ENCODE data around the gene GAPDH.
A peak's percentile ranks its signal among the peaks of the same experiment; 100 is the strongest.

DNA sequence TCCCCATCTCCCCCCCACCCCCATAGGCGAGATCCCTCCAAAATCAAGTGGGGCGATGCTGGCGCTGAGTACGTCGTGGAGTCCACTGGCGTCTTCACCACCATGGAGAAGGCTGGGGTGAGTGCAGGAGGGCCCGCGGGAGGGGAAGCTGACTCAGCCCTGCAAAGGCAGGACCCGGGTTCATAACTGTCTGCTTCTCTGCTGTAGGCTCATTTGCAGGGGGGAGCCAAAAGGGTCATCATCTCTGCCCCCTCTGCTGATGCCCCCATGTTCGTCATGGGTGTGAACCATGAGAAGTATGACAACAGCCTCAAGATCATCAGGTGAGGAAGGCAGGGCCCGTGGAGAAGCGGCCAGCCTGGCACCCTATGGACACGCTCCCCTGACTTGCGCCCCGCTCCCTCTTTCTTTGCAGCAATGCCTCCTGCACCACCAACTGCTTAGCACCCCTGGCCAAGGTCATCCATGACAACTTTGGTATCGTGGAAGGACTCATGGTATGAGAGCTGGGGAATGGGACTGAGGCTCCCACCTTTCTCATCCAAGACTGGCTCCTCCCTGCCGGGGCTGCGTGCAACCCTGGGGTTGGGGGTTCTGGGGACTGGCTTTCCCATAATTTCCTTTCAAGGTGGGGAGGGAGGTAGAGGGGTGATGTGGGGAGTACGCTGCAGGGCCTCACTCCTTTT is 2.7 kb downstream of the GAPDH start:
- TF ChIP-seq SCRT1 (tag by site-specific recombination; IDR thresholded peaks at IDR 0.05; ENCODE audit: borderline replicate concordance) (no peak), HOXA7 (CRISPR knock-in tag; IDR thresholded peaks at IDR 0.05; ENCODE audit: borderline replicate concordance) (no peak), ZNF600 (tag by site-specific recombination; IDR thresholded peaks at IDR 0.05) (no peak), ZNF555 (tag by site-specific recombination; conservative IDR thresholded peaks at IDR 0.05) (no peak), PATZ1 (tag by site-specific recombination; IDR thresholded peaks at IDR 0.05) (peak; percentile 39; the same call in 1 of the 2 replicates), ZNF549 (tag by site-specific recombination; IDR thresholded peaks at IDR 0.05) (no peak), ZNF24 (tag by site-specific recombination; IDR thresholded peaks at IDR 0.05) (no peak), ZBTB21 (tag by site-specific recombination; IDR thresholded peaks at IDR 0.05) (no peak), CTCF (tag by site-specific recombination; IDR thresholded peaks at IDR 0.05) (no peak)
- TF ChIP-seq, protein P1, sequence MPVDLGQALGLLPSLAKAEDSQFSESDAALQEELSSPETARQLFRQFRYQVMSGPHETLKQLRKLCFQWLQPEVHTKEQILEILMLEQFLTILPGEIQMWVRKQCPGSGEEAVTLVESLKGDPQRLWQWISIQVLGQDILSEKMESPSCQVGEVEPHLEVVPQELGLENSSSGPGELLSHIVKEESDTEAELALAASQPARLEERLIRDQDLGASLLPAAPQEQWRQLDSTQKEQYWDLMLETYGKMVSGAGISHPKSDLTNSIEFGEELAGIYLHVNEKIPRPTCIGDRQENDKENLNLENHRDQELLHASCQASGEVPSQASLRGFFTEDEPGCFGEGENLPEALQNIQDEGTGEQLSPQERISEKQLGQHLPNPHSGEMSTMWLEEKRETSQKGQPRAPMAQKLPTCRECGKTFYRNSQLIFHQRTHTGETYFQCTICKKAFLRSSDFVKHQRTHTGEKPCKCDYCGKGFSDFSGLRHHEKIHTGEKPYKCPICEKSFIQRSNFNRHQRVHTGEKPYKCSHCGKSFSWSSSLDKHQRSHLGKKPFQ (tag by site-specific recombination; IDR thresholded peaks at IDR 0.05): no peak
